SK-N-SH (cell line): ENCODE measurements around the gene MITD1. TPM values are rescaled to one million over a fixed set of nuclear protein-coding genes. Genes with fewer than 3 reads are reported as not detected.

Source experiments
- CTCF ChIA-PET: fragments of 300-600, 350-600 bp; formaldehyde crosslinking; extraction: SDS; loops from one replicate; lab custom pipeline; 2021; lab: Yijun Ruan, JAX
- POLR2A ChIA-PET: fragments of 350-600 bp; sonication (Branson Sonifier 250); formaldehyde crosslinking; extraction: SDS; loops from one replicate; lab custom pipeline; 2020; ENCODE audit warnings: antibody characterized with exemption, inconsistent platforms; lab: Yijun Ruan, JAX
- DNase-seq: peaks from one replicate; pipeline ENCODE4 v3.0.0; 2012
- H2AFZ ChIP-seq: fragments of 200-600 bp; sonication (generic); 2 replicates; pipeline ENCODE4 v1.8.1; 2016; ENCODE audit warnings: antibody characterized with exemption, mild to moderate bottlenecking, low read depth
- H3F3A ChIP-seq: fragments of 200-600 bp; sonication (generic); replicated peaks from 2 replicates; pipeline ENCODE3; 2016; ENCODE audit warnings: antibody characterized with exemption, mild to moderate bottlenecking; ENCODE audit not compliant: insufficient read depth
- H3K27ac ChIP-seq, 2 experiments: fragments of 200-500 bp in 1 of 2; fragments of 200-600 bp in 1 of 2; sonication (Bioruptor generic) in 1 of 2; sonication (generic), shearing (Covaris generic) in 1 of 2; 2 replicates each; pipeline versions ENCODE4 v1.5.1 to v1.6.1; 2014 to 2016; ENCODE audit warnings: low read depth in 2 of 2, inconsistent platforms in 1 of 2, low read length in 1 of 2, mild to moderate bottlenecking in 1 of 2, mixed read lengths in 1 of 2
- H3K27me3 ChIP-seq: fragments of 200-600 bp; sonication (generic), shearing (Covaris generic); 2 replicates; pipeline ENCODE4 v1.6.1; 2016; ENCODE audit warnings: mixed run types; ENCODE audit not compliant: insufficient read depth
- H3K36me3 ChIP-seq, 2 experiments: fragments of 200-500 bp in 1 of 2; fragments of 200-600 bp in 1 of 2; sonication (Bioruptor generic) in 1 of 2; sonication (generic) in 1 of 2; replicated peaks in 1 of 2; 2 replicates each; pipeline versions ENCODE3 to v1.5.1; 2014 to 2016; ENCODE audit warnings: low read length in 1 of 2, mild to moderate bottlenecking in 1 of 2; ENCODE audit not compliant: insufficient read depth in 2 of 2, control insufficient read depth in 1 of 2
- H3K4me1 ChIP-seq, 2 experiments: fragments of 200-500 bp in 1 of 2; fragments of 200-600 bp in 1 of 2; sonication (Bioruptor generic) in 1 of 2; sonication (generic), shearing (Covaris generic) in 1 of 2; 2 replicates each; pipeline versions ENCODE4 v1.5.1 to v1.6.1; 2014 to 2016; ENCODE audit warnings: low read depth in 1 of 2, low read length in 1 of 2, mixed run types in 1 of 2; ENCODE audit not compliant: insufficient read depth in 2 of 2, control insufficient read depth in 1 of 2
- H3K4me2 ChIP-seq: fragments of 200-600 bp; sonication (generic), shearing (Covaris generic); 2 replicates; pipeline ENCODE4 v1.6.1; 2017; ENCODE audit warnings: mixed run types
- H3K4me3 ChIP-seq, 2 experiments: fragments of 200-500 bp in 1 of 2; fragments of 200-600 bp in 1 of 2; sonication (Bioruptor generic) in 1 of 2; sonication (generic), shearing (Covaris generic) in 1 of 2; 2 replicates each; pipeline versions ENCODE4 v1.5.1 to v1.8.1; 2014 to 2016; ENCODE audit warnings: low read depth in 2 of 2, inconsistent platforms in 1 of 2, low read length in 1 of 2, mild to moderate bottlenecking in 1 of 2, mixed read lengths in 1 of 2, moderate library complexity in 1 of 2
- H3K79me2 ChIP-seq: fragments of 200-600 bp; sonication (generic); 2 replicates; pipeline ENCODE4 v1.8.1; 2017; ENCODE audit warnings: mild to moderate bottlenecking; ENCODE audit not compliant: insufficient read depth
- H3K9ac ChIP-seq: fragments of 200-600 bp; sonication (generic); 2 replicates; pipeline ENCODE4 v1.6.1; 2017; ENCODE audit warnings: mixed run types
- H3K9me2 ChIP-seq: fragments of 200-600 bp; sonication (generic); 2 replicates; pipeline ENCODE4 v1.6.1; 2017; ENCODE audit warnings: mixed run types
- H3K9me3 ChIP-seq: fragments of 200-600 bp; sonication (generic); 2 replicates; pipeline ENCODE4 v1.6.1; 2017; ENCODE audit warnings: mixed run types, mild to moderate bottlenecking, moderate library complexity
- H4K20me1 ChIP-seq: fragments of 200-600 bp; sonication (generic); 2 replicates; pipeline ENCODE4 v1.6.1; 2017; ENCODE audit warnings: mild to moderate bottlenecking, mixed run types; ENCODE audit not compliant: insufficient read depth
- FOXM1 ChIP-seq: IDR thresholded peaks from 2 replicates; pipeline ENCODE4 v1.4.0; 2012; ENCODE audit warnings: low read depth, mild to moderate bottlenecking
- SIN3A ChIP-seq: IDR thresholded peaks from 2 replicates; pipeline ENCODE4 v1.6.1; 2012; ENCODE audit warnings: low read depth, mild to moderate bottlenecking, low read length, moderate library complexity, borderline replicate concordance
- SMC3 ChIP-seq: IDR thresholded peaks from 2 replicates; pipeline ENCODE4 v1.6.1; 2012; ENCODE audit warnings: low read depth, low read length, improper control_type of control experiment
- WGBS: methylation state at CpG from one replicate; pipeline ENCODE4 v1.1.6; 2017; ENCODE audit warnings: low lambda C conversion rate; 5-methylcytosine and 5-hydroxymethylcytosine counted together
- polyA plus RNA-seq, 3 experiments: library from polyadenylated mRNA; depleted of rRNA; stranded (reverse); fragments of >200 nt; gene quantifications; 2 replicates each; pipeline ENCODE4 v1.2.3, GENCODE V29; 2012
- TF ChIP-seq, protein P1 (sequence below): IDR thresholded peaks from 2 replicates; pipeline ENCODE4 v1.6.1; 2012; ENCODE audit warnings: mild to moderate bottlenecking, low read depth, low read length, moderate library complexity

MITD1 gene
- polyA plus RNA-seq, 1 of the 3 experiments (the other 2 are of a cell fraction): 11.8 TPM

- TF ChIP-seq, protein P1, sequence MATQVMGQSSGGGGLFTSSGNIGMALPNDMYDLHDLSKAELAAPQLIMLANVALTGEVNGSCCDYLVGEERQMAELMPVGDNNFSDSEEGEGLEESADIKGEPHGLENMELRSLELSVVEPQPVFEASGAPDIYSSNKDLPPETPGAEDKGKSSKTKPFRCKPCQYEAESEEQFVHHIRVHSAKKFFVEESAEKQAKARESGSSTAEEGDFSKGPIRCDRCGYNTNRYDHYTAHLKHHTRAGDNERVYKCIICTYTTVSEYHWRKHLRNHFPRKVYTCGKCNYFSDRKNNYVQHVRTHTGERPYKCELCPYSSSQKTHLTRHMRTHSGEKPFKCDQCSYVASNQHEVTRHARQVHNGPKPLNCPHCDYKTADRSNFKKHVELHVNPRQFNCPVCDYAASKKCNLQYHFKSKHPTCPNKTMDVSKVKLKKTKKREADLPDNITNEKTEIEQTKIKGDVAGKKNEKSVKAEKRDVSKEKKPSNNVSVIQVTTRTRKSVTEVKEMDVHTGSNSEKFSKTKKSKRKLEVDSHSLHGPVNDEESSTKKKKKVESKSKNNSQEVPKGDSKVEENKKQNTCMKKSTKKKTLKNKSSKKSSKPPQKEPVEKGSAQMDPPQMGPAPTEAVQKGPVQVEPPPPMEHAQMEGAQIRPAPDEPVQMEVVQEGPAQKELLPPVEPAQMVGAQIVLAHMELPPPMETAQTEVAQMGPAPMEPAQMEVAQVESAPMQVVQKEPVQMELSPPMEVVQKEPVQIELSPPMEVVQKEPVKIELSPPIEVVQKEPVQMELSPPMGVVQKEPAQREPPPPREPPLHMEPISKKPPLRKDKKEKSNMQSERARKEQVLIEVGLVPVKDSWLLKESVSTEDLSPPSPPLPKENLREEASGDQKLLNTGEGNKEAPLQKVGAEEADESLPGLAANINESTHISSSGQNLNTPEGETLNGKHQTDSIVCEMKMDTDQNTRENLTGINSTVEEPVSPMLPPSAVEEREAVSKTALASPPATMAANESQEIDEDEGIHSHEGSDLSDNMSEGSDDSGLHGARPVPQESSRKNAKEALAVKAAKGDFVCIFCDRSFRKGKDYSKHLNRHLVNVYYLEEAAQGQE: no peak
Measured at GRCh38 chr2:99217929-99218501, 37.2 kb upstream of the MITD1 start (continued).

GRCh38 chr2:99216096-99216495, 35.2 kb upstream of the MITD1 start:
- no peaks in the 10 kb centered on the region for H3K36me3 ChIP-seq
- H3F3A ChIP-seq: no peaks in the 10 kb centered on the region
- CTCF ChIA-PET: no interaction called here
- H4K20me1 ChIP-seq: no peaks in the 10 kb centered on the region
- H3K79me2 ChIP-seq: no peaks in the 10 kb centered on the region
- 96% methylated on average over 2 of the region's 2 CpGs for WGBS
- H2AFZ ChIP-seq: no peak overlapping the region
- H3K9me3 ChIP-seq: no peaks in the 10 kb centered on the region
- DNase-seq: no peak
- H3K27ac ChIP-seq: no peak overlapping the region
- no peak for TF ChIP-seq SMC3
- H3K4me3 ChIP-seq: no peak overlapping the region
- no peaks in the 10 kb centered on the region for H3K4me1 ChIP-seq
- no peak overlapping the region for H3K9ac ChIP-seq
- no peak overlapping the region for H3K4me2 ChIP-seq
- H3K9me2 ChIP-seq: no peaks in the 10 kb centered on the region
- POLR2A ChIA-PET: no interaction called here
- no peaks in the 10 kb centered on the region for H3K27me3 ChIP-seq

DNA sequence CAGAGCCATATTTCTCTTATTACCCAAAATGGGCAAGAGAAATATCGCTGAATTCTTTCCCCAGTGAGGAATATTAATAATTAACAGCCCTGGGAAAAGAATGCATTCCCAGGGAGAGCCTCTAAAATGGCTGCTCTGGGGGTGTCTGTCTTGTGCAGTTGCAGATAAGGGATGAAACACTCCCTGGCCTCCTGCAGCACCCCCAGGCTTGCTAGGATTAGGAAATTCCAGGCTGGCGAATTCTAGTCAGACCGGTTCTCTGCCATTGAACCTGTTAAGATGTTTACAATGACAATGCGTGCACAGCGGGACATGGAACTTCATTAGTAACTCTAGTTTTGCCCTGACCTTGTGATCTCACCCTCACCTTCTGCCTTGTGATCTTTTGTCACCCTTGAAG, 24.6 kb upstream of the MITD1 start:
- DNase-seq: no peak
- 77% methylated on average over 5 of the region's 5 CpGs for WGBS
- H3K9me2 ChIP-seq: no peaks in the 10 kb centered on the region
- no peak overlapping the region for H3K27ac ChIP-seq
- ChIA-PET CTCF (no interaction called here), POLR2A (no interaction called here)
- no peaks in the 10 kb centered on the region for H3K4me1 ChIP-seq
- no peak overlapping the region for H3K9ac ChIP-seq
- no peak overlapping the region for H2AFZ ChIP-seq
- H3K27me3 ChIP-seq: no peaks in the 10 kb centered on the region
- TF ChIP-seq SIN3A: no peak
- no peak for TF ChIP-seq FOXM1
- TF ChIP-seq, all 33 proteins: peak for 0
- Histone ChIP-seq H4K20me1 (no peaks in the 10 kb centered on the region), H3K79me2 (no peaks in the 10 kb centered on the region), H3K4me2 (no peak overlapping the region), H3K9me3 (no peaks in the 10 kb centered on the region), H3K4me3 (no peak overlapping the region), H3F3A (no peaks in the 10 kb centered on the region), H3K36me3 (no peaks in the 10 kb centered on the region)
